ENCODE results near the gene NFKB2.
A peak's percentile ranks its signal among the peaks of the same experiment; 100 is the strongest.

NFKB2 gene

GRCh38 chr10:102422545-102423129 is 27.1 kb downstream of the NFKB2 start:
- peak; percentile 80 for DNase-seq (ENCODE audit: low spot score)

- DNase-seq (ENCODE audit: low spot score): no peak
Observed at GRCh38 chr10:102423372-102423968, 28.0 kb downstream of the NFKB2 start.

DNA sequence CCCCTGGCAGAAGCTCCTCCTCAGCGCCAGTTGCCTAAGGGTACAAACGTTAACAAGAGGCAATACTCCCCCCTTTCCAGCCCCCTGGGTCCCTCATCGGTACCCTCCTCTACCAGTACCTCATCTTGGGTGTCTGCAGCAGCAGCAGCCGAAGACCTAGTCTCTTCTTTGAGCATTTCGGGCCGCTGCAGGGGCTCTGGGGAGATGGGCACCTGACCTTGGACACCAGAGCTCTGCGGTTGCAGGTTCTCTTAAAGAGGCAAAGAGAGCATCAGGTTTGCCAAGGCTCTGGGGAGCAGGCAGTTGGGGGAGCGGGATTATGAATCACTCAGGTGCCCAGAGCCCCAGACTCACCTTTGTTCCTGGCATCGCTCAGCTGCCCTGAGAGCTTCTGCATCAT is 28.6 kb downstream of the NFKB2 start:
- DNase-seq (ENCODE audit: low spot score): no peak

- DNase-seq (ENCODE audit: low spot score): no peak
Observed at GRCh38 chr10:102424916-102425315, 29.4 kb downstream of the NFKB2 start.

GRCh38 chr10:102425444-102425843 is 29.9 kb downstream of the NFKB2 start:
- DNase-seq (ENCODE audit: low spot score): no peak

DNA sequence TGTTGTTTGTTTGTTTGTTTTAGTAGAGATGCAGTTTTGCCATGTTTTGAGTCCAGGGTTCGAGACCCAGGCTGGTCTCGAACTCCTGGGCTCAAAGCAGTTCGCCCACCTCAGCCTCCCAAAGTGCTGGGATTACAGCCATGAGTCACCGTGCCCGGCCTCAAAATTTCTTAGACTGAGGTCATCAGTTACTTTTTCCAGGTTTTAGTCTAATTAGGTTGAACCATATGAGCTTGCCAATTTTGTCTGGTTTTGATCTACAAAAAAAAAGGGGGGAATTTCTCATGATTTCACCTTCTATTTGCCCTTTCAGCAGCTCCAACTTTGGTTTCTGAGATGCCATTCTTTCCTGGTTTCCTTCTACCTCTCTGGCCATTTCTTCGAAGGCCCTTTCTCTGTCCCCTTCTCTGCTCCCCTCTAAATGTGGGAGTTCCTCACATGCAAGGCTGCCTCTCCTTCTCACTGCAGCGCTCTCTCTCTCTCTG is 31.3 kb downstream of the NFKB2 start:
- no peak for DNase-seq (ENCODE audit: low spot score)

GRCh38 chr10:102429468-102429867 is 34.0 kb downstream of the NFKB2 start:
- DNase-seq (ENCODE audit: low spot score): no peak

DNA sequence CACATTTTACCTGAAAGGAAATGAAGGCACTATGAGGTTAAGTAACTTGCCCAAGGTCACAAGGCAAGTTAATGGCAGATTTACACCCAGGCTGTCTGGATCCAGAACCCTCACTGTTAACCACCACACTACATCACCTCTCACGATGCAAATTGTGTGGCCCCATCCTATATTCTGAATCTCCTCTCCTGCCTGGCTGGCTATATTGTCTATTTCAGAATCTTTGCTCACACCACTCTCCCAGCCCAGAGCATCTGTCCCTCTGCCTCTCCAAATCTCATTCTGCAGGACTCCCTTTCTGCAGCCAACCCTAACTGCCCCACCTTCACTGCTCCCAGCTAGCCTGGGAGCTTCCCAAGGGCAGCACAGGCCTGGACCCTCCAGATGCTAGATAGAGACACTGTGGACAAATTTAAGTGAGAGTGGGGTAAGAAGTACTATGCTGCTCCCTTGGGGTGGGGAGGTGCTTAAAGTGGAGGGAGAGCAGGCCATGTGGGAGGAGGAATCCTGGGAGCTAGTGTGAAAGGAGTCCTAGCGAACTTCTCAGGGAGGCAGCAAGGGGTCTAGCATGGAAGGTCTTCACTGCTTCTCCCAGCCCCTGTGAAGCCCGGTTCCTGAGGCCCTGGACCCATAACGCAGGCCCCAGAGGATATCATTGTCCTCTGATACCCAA is 36.1 kb downstream of the NFKB2 start:
- DNase-seq (ENCODE audit: low spot score): no peak

DNA sequence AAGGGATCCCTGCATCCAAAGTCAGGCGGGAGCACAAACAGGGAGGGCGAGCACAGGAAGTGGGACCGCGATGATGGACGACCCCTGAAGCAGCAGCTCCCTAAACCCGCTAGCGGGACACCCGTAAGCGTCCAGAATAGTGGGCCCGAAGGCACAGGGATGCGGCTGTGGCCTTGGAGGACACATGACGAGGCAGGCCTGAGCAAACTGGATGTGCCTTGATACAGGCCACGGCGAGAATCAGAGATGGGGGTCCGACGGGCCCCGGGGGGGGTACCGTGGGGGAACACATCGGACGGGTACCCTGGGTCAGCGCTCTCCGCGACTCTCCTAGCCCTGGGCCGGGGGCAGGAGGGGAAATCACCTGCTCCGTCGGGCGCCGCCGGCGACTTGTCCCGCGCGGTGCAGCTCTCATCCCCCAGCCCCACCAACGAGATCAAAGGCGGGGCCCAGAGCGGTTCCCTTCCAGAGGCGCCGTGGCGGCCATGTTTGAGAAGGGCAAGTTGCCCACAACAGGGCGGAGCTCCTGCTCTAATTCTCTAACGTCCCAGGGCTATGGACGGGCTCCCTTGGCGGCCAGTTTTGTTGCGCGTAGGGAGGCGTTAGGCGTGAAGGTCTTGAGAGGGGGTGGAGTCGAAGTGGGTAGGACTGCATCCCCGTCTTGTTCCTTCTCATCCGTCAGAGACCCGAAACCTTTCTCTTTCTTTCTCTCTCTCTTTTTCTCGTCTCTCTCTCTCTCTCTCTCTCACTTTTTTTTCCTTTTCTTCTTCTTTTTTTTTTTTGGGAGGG is 36.9 kb downstream of the NFKB2 start, which contains the start of gene CUEDC2:
Gene CUEDC2 (minus strand): TSS at position 413 of the 789 bp plus-strand sequence. CDS start 7,386 bp downstream, outside the sequence.
- DNase-seq (ENCODE audit: low spot score): peak; percentile 98

GRCh38 chr10:102433619-102434046 is 38.1 kb downstream of the NFKB2 start:
- DNase-seq (ENCODE audit: low spot score): no peak

DNA sequence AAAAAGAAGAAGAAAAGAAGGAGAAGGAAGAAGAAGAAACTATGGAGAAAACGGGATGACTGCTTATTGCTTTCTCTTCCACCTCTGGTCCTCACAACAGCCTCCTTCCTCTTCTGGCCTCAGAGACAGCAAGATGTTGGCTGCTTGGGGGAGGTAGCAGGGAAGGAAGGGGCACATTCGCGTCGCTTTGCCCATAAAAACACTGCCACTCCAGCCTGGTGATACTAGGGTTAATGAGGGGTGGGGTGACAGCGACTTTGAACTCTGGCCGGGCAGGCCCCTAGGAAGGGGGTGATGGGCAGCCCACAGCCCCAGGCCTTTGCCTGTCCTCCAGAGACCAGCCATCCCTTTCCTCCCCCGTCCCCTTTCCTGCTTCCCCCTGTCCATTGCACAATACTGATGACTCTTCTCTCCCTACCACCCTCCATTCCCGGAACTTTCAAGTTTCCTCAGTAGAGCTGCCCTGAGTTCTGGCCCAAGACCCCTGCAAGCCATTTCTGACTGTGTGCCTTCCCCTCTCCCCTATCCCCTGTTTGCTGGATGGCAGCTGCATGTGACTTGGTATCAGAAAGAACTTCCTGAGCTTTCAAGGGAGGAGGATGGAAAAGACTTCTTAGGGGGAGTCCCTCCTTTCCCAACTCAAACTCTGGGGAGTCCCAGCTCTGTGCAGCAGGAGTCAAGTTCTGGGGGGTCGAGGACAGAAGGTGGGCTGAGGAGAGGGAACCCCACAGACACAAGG is 39.1 kb downstream of the NFKB2 start:
- no peak for DNase-seq (ENCODE audit: low spot score)

- DNase-seq (ENCODE audit: low spot score): no peak
Observed at GRCh38 chr10:102435133-102435497, 39.6 kb downstream of the NFKB2 start.

GRCh38 chr10:102435529-102436233 is 40.2 kb downstream of the NFKB2 start:
- no peak for DNase-seq (ENCODE audit: low spot score)

DNA sequence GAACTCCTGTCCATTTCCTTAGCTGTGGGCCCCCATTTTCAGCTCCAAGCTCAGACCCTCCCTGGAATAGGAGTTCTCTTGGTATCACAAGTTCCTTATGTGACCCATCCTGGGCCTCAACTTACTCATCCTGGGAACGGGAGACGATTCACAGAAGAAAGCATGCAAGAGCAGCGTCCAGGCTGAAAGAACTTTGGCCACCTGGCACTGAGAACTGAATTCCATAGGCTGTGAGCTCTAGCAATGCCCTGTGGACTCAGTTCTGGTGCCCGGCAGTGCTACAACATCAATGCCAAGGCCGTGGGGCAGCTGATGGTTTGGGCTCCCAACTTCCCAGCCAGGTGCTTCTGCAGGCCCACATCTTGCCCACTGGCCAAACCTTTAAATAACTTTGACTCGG is 40.8 kb downstream of the NFKB2 start:
- DNase-seq (ENCODE audit: low spot score): no peak

GRCh38 chr10:102437515-102437914 is 42.0 kb downstream of the NFKB2 start:
- no peak for DNase-seq (ENCODE audit: low spot score)

DNA sequence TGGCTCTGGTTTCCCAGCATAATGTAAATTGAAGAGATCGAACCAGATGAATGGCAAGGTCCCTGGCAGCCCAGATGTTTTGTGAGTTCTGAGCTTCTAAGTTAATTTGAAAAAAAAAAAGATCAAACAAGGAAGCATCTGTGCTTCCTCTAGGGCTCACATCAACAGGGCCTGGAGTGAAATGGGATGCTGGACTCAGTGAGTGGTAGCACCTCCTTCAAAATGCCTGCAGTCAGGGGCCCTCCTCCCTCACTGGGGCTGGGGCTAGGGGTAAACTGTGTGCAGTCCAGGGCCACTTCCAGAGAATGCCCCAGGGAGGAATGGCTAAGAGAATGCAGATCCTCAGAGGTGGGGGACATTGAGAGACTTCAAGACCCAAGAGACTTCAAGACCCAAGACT is 42.9 kb downstream of the NFKB2 start:
- no peak for DNase-seq (ENCODE audit: low spot score)

DNA sequence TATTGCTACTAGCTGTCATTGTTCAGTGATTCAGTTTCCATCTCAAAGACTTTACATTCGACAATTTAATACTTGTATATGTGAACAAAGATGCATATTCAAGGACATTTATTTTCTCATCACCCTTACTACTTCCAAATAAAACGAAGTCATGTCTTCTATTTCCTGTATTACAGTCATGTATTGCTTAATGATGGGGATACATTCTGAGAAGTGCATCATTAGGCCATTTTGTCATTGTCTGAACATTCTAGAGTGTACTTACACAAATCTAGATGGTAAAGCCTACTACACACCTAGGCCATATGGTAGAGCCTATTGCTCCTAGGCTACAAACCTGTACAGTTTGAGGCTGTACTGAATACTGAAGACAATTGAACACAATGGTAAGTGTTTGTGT is 49.3 kb downstream of the NFKB2 start:
- DNase-seq (ENCODE audit: low spot score): no peak

DNA sequence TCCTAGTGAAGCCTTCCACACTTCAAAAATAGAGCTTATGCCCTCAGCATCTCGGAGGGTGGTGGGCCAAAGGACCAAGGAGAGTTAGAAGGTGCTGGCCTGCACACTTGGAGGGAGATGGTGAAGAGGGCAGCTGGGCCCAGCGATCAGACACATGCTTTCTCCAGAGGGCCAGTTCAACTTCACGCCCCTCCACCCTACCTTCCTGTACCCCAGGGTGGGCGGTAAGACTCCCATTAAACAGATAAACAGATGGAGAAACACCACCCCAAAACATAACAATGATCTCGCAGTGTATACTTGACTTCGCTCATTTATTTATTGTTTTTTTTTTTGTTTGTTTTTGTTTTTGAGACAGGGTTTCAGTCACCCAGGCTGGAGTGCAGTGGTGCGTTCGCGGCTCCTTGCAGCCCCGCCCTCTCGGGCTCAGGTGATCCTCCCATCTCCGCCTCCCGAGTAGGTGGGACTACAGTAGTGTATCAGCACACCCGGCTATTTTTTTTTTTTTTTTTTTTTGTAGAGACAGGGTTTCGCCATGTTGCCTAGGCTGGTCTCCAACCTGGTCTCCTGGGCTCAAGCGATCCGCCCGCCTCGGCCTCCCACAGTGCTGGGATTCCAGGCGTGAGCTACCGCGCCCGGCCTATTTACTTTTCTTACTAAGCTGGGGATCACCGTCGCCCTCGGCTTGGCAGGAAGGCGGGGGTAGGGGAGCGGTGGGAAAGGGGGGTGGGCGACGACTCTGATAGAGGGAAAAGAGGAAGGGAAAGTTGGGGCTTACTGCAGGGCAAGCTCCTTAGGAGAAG is 54.0 kb downstream of the NFKB2 start:
- no peak for DNase-seq (ENCODE audit: low spot score)

- no peak for DNase-seq (ENCODE audit: low spot score)
Observed at GRCh38 chr10:102450124-102450373, 54.5 kb downstream of the NFKB2 start.

DNA sequence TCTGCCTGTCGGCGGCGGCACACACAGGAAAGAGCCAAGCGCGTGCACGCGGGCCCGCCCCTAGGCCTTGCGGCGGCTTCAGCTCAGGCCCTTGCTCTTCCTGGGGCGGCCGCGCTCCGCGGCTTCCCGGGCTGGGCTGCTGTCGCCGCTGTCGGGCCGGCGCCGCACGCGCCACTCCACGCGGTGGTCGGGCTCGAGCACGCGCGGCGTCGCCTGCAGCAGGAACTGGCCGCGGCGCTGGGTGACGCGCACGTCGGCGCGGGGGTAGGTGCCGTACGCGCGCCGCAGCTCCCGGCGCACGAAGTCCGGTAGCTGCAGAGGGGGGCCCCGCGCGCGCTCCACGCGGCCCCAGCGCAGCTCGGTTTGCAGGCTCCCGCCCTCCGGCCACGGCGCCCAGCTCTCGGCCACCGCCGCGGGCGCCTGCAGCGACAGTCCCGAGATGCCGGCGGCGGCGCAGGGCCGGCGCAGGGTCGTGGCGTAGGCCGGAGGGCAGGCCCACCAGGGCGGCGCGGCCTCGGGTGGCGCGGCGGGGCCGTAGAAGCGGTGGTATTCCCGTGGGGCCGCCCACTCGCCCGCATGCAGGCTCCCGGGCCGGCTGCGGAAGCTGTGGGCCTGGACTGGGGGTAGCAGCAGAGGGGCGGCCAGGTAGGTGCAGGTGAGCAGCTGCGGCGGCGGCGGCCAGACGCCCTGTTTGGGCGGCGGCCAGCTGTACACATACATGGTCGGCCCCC is 55.0 kb downstream of the NFKB2 start:
- peak; percentile 91 for DNase-seq (ENCODE audit: low spot score)
